HEK293 (cell line): Measurements from ENCODE around the gene CENPC.
"Not testable (repeated sequence)": the region's sequence is repeated elsewhere in the genome, so short reads cannot be mapped to it uniquely, and the experiment has no call there.

ENCODE experiments used
- CTCF ChIA-PET: fragments of 350-600 bp; formaldehyde crosslinking; extraction: SDS; loops from one replicate; lab custom pipeline; 2021; ENCODE audit warnings: antibody characterized with exemption; lab: Yijun Ruan, JAX
- POLR2A ChIA-PET: fragments of 300-600 bp; formaldehyde crosslinking; extraction: SDS; loops from one replicate; lab custom pipeline; 2020; ENCODE audit warnings: antibody characterized with exemption, inconsistent platforms; lab: Yijun Ruan, JAX
- H3K27ac ChIP-seq: fragments of 200-500 bp; sonication (Bioruptor generic); 2 replicates; pipeline ENCODE4 v1.5.1; 2014; ENCODE audit warnings: low read depth, low read length, control low read depth, inconsistent platforms; ENCODE audit errors: extremely low read depth
- H3K36me3 ChIP-seq, 2 experiments: fragments of 200-500 bp in 1 of 2; sonication (Bioruptor generic) in 1 of 2; 1 replicate in 1 of 2; 2 replicates in 1 of 2; pipeline ENCODE4 v1.5.1; 2014 to 2017; ENCODE audit warnings: inconsistent platforms in 2 of 2, low read length in 2 of 2; ENCODE audit not compliant: control insufficient read depth in 2 of 2, insufficient read depth in 1 of 2
- H3K4me1 ChIP-seq: fragments of 200-500 bp; sonication (Bioruptor generic); 2 replicates; pipeline ENCODE4 v1.5.1; 2014; ENCODE audit warnings: mild to moderate bottlenecking, low read length, inconsistent platforms; ENCODE audit not compliant: control insufficient read depth, insufficient read depth
- H3K4me3 ChIP-seq: 2 replicates; pipeline ENCODE4 v1.5.1; 2011; ENCODE audit warnings: low read depth, mild to moderate bottlenecking, control low read depth, low read length, moderate library complexity
- H3K9me3 ChIP-seq: fragments of 200-500 bp; sonication (Bioruptor generic); 2 replicates; pipeline ENCODE4 v1.5.1; 2014; ENCODE audit warnings: low read depth, low read length, inconsistent platforms; ENCODE audit not compliant: control insufficient read depth, insufficient read depth
- BCL11B ChIP-seq: fragments of 450-650 bp; formaldehyde crosslinking; IDR thresholded peaks from 2 replicates; pipeline ENCODE4 v1.5.1; 2016; ENCODE audit warnings: low read depth, missing biosample characterization, missing genetic modification characterization
- EGR2 ChIP-seq: fragments of 450-650 bp; formaldehyde crosslinking; IDR thresholded peaks from 2 replicates; pipeline ENCODE4 v1.5.1; 2016; ENCODE audit warnings: low read depth, missing biosample characterization, missing genetic modification characterization
- MEIS1 ChIP-seq: sonication (generic); formaldehyde crosslinking; IDR thresholded peaks from 2 replicates; pipeline ENCODE4 v1.8.1; 2022; ENCODE audit warnings: missing genetic modification reagents, mild to moderate bottlenecking, borderline replicate concordance
- REPIN1 ChIP-seq: fragments of 450-650 bp; formaldehyde crosslinking; IDR thresholded peaks from 2 replicates; pipeline ENCODE4 v1.5.1; 2017; ENCODE audit warnings: missing biosample characterization, missing genetic modification characterization, low read depth
- WT1 ChIP-seq: fragments of 450-650 bp; formaldehyde crosslinking; IDR thresholded peaks from 2 replicates; pipeline ENCODE4 v1.5.1; 2016; ENCODE audit warnings: missing biosample characterization, missing genetic modification characterization
- ZEB2 ChIP-seq: fragments of 450-650 bp; formaldehyde crosslinking; IDR thresholded peaks from 2 replicates; pipeline ENCODE4 v1.5.1; 2016; ENCODE audit warnings: missing biosample characterization, missing genetic modification characterization
- ZFHX2 ChIP-seq: fragments of 450-650 bp; formaldehyde crosslinking; conservative IDR thresholded peaks from 2 replicates; pipeline ENCODE4 v1.5.1; 2016; ENCODE audit warnings: missing biosample characterization, missing genetic modification characterization
- ZIC2 ChIP-seq: fragments of 450-650 bp; formaldehyde crosslinking; IDR thresholded peaks from 2 replicates; pipeline ENCODE4 v1.5.1; 2016; ENCODE audit warnings: missing biosample characterization, missing genetic modification characterization
- ZNF23 ChIP-seq: fragments of 450-650 bp; formaldehyde crosslinking; IDR thresholded peaks from 2 replicates; pipeline ENCODE4 v1.5.1; 2016; ENCODE audit warnings: missing biosample characterization, missing genetic modification characterization, borderline replicate concordance
- ZNF24 ChIP-seq: fragments of 450-650 bp; formaldehyde crosslinking; IDR thresholded peaks from 2 replicates; pipeline ENCODE4 v1.5.1; 2016; ENCODE audit warnings: missing biosample characterization, missing genetic modification characterization
- ZNF248 ChIP-seq: fragments of 450-650 bp; formaldehyde crosslinking; IDR thresholded peaks from 2 replicates; pipeline ENCODE4 v1.5.1; 2017; ENCODE audit warnings: missing biosample characterization, missing genetic modification characterization
- ZNF37A ChIP-seq: fragments of 450-650 bp; IDR thresholded peaks from 2 replicates; pipeline ENCODE4 v1.5.1; 2018; ENCODE audit warnings: missing biosample characterization, missing genetic modification characterization
- ZNF416 ChIP-seq: fragments of 450-650 bp; formaldehyde crosslinking; IDR thresholded peaks from 2 replicates; pipeline ENCODE4 v1.5.1; 2016; ENCODE audit warnings: missing biosample characterization, missing genetic modification characterization
- ZNF626 ChIP-seq: fragments of 450-650 bp; sonication (Bioruptor Pico); formaldehyde crosslinking; IDR thresholded peaks from 2 replicates; pipeline ENCODE4 v1.5.1; 2018; ENCODE audit warnings: missing biosample characterization, missing genetic modification characterization, inconsistent platforms
- ZNF658 ChIP-seq: fragments of 450-650 bp; formaldehyde crosslinking; IDR thresholded peaks from 2 replicates; pipeline ENCODE4; 2016; ENCODE audit warnings: missing biosample characterization, missing genetic modification characterization
- ZNF664 ChIP-seq: fragments of 450-650 bp; formaldehyde crosslinking; IDR thresholded peaks from 2 replicates; pipeline ENCODE4 v1.5.1; 2016; ENCODE audit warnings: missing biosample characterization, missing genetic modification characterization
- ZNF677 ChIP-seq: fragments of 450-650 bp; IDR thresholded peaks from 2 replicates; pipeline ENCODE4 v1.5.0; 2018; ENCODE audit warnings: missing biosample characterization, mild to moderate bottlenecking, missing genetic modification characterization, moderate library complexity
- ZNF777 ChIP-seq: fragments of 450-650 bp; formaldehyde crosslinking; IDR thresholded peaks from 2 replicates; pipeline ENCODE4 v1.5.1; 2017; ENCODE audit warnings: missing biosample characterization, missing genetic modification characterization, borderline replicate concordance
- TF ChIP-seq, protein P1 (sequence below): fragments of 450-650 bp; formaldehyde crosslinking; IDR thresholded peaks from 2 replicates; pipeline ENCODE4 v1.5.1; 2016; ENCODE audit warnings: missing biosample characterization, missing genetic modification characterization
- TF ChIP-seq, protein P2 (sequence below): fragments of 450-650 bp; formaldehyde crosslinking; IDR thresholded peaks from 2 replicates; pipeline ENCODE4 v1.5.1; 2016; ENCODE audit warnings: missing biosample characterization, missing genetic modification characterization

Gene CENPC

GRCh38 chr4:67456577-67457196 is 88.6 kb downstream of the CENPC start:
- Histone ChIP-seq H3K4me3 (no peak overlapping the region), H3K9me3 (no peaks in the 10 kb centered on the region), H3K4me1 (no peaks in the 10 kb centered on the region)
- POLR2A ChIA-PET = no interaction called here
- no peak for TF ChIP-seq ZNF37A (tag by site-specific recombination)
- no peak for TF ChIP-seq ZNF24 (tag by site-specific recombination)
- TF ChIP-seq ZNF248 (tag by site-specific recombination) = no peak
- TF ChIP-seq, protein P1, sequence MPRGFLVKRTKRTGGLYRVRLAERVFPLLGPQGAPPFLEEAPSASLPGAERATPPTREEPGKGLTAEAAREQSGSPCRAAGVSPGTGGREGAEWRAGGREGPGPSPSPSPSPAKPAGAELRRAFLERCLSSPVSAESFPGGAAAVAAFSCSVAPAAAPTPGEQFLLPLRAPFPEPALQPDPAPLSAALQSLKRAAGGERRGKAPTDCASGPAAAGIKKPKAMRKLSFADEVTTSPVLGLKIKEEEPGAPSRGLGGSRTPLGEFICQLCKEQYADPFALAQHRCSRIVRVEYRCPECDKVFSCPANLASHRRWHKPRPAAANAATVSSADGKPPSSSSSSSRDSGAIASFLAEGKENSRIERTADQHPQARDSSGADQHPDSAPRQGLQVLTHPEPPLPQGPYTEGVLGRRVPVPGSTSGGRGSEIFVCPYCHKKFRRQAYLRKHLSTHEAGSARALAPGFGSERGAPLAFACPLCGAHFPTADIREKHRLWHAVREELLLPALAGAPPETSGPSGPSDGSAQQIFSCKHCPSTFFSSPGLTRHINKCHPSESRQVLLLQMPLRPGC (tag by site-specific recombination) = no peak
- TF ChIP-seq MEIS1 = no peak
- TF ChIP-seq REPIN1 (tag by site-specific recombination) = no peak
- TF ChIP-seq BCL11B (tag by site-specific recombination) = no peak
- TF ChIP-seq, protein P2, sequence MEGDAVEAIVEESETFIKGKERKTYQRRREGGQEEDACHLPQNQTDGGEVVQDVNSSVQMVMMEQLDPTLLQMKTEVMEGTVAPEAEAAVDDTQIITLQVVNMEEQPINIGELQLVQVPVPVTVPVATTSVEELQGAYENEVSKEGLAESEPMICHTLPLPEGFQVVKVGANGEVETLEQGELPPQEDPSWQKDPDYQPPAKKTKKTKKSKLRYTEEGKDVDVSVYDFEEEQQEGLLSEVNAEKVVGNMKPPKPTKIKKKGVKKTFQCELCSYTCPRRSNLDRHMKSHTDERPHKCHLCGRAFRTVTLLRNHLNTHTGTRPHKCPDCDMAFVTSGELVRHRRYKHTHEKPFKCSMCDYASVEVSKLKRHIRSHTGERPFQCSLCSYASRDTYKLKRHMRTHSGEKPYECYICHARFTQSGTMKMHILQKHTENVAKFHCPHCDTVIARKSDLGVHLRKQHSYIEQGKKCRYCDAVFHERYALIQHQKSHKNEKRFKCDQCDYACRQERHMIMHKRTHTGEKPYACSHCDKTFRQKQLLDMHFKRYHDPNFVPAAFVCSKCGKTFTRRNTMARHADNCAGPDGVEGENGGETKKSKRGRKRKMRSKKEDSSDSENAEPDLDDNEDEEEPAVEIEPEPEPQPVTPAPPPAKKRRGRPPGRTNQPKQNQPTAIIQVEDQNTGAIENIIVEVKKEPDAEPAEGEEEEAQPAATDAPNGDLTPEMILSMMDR (tag by site-specific recombination) = no peak
- no peak for TF ChIP-seq WT1 (tag by site-specific recombination)
- no peak for TF ChIP-seq ZNF664 (tag by site-specific recombination)
- TF ChIP-seq ZNF416 (tag by site-specific recombination) = no peak
- no peak for TF ChIP-seq ZEB2 (tag by site-specific recombination)
- no peak for TF ChIP-seq ZNF777 (tag by site-specific recombination)
- TF ChIP-seq, all 188 proteins: peak for 0
- CTCF ChIA-PET = no interaction called here
- Histone ChIP-seq H3K36me3 (peaks cover 0 to 6% of the 10 kb centered on the region in 2 experiments; a peak in 1 of 3 replicates), H3K27ac (no peak overlapping the region)

DNA sequence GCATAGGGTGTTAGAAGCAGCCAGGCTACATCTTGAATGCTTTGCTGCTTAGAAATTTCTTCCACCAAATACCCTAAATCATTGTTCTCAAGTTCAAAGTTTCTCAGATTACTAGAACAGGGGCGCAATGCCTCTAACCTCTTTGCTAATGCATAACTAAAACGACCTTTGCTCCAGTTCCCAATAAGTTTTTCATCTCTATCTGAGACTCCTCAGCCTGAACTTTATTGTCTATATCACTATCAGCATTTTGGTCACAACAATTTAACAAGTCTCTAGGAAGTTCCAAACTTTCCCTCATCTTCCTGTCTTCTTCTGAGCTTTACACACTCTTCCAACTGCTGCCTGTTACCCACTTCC is 92.5 kb downstream of the CENPC start:
- H3K4me1 ChIP-seq, H3K4me3 ChIP-seq, H3K36me3 ChIP-seq, POLR2A ChIA-PET, CTCF ChIA-PET, H3K27ac ChIP-seq, H3K9me3 ChIP-seq: not testable (repeated sequence)

GRCh38 chr4:67452100-67452845 is 93.0 kb downstream of the CENPC start:
- H3K36me3 ChIP-seq = no peaks in the 10 kb centered on the region
- H3K4me3 ChIP-seq = no peak overlapping the region
- H3K27ac ChIP-seq = no peak overlapping the region
- CTCF ChIA-PET = no interaction called here
- TF ChIP-seq ZNF658 (tag by site-specific recombination) = no peak
- TF ChIP-seq EGR2 = peak; percentile 90
- no peak for TF ChIP-seq ZNF626 (tag by site-specific recombination)
- TF ChIP-seq ZFHX2 = peak; percentile 88
- no peak for TF ChIP-seq ZIC2 (tag by site-specific recombination)
- no peak for TF ChIP-seq ZNF23
- TF ChIP-seq ZNF677 (tag by site-specific recombination) = no peak
- TF ChIP-seq, all 188 proteins: peak for 2
- Histone ChIP-seq H3K4me1 (no peaks in the 10 kb centered on the region), H3K9me3 (no peaks in the 10 kb centered on the region)
- POLR2A ChIA-PET = no interaction called here
